Uterus (tissue), 2 donors: Measurements from ENCODE around the gene SCG2.

ENCODE experiments used
- POLR2A ChIP-seq, 2 donors: fragments of 450-650 bp; IDR thresholded peaks; one replicate each; pipeline ENCODE4 v1.6.1; 2016; ENCODE audit warnings: antibody characterized with exemption in 2 of 2, mild to moderate bottlenecking in 1 of 2, moderate library complexity in 1 of 2
- TF ChIP-seq, protein P1 (sequence below), 4 experiments: fragments of 200-600 bp in 2 of 4; fragments of 450-650 bp in 2 of 4; sonication (generic) in 2 of 4; IDR thresholded peaks; one replicate each; pipeline ENCODE4 v1.5.1; 2016 to 2019; ENCODE audit warnings: antibody characterized with exemption in 4 of 4, mild to moderate bottlenecking in 2 of 4, moderate library complexity in 1 of 4

DNA sequence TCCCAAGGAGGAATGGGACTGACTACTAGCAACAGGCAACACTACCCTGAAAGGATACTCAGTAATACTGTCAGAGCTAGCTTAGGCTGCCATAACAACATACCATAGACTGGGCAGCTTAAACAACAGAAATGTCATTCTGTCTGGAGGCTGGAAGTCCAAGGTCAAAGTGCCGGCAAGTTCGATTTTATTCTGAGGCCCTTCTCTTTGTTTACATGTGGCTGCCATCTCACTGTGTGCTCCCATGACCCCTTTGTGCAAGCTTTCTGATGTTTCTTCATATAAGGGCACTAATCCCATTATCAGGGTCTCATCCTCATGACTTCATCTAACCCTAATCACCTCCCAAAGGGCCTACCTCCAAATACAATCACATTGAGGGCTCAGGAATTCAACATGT, 30.7 kb upstream of the SCG2 start:
- TF ChIP-seq, protein P1, sequence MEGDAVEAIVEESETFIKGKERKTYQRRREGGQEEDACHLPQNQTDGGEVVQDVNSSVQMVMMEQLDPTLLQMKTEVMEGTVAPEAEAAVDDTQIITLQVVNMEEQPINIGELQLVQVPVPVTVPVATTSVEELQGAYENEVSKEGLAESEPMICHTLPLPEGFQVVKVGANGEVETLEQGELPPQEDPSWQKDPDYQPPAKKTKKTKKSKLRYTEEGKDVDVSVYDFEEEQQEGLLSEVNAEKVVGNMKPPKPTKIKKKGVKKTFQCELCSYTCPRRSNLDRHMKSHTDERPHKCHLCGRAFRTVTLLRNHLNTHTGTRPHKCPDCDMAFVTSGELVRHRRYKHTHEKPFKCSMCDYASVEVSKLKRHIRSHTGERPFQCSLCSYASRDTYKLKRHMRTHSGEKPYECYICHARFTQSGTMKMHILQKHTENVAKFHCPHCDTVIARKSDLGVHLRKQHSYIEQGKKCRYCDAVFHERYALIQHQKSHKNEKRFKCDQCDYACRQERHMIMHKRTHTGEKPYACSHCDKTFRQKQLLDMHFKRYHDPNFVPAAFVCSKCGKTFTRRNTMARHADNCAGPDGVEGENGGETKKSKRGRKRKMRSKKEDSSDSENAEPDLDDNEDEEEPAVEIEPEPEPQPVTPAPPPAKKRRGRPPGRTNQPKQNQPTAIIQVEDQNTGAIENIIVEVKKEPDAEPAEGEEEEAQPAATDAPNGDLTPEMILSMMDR (IDR thresholded peaks at IDR 0.05): no peak
- TF ChIP-seq POLR2A (IDR thresholded peaks at IDR 0.05): no peak
